MV-4-11 (cell line): ENCODE results near the gene TNNT2.
A peak's percentile ranks its signal among the peaks of the same experiment; 100 is the strongest.

Experiments
- DNase-seq: peaks from one replicate; lab custom pipeline; 2025; lab: John Stamatoyannopoulos, UW

TNNT2 gene

DNA sequence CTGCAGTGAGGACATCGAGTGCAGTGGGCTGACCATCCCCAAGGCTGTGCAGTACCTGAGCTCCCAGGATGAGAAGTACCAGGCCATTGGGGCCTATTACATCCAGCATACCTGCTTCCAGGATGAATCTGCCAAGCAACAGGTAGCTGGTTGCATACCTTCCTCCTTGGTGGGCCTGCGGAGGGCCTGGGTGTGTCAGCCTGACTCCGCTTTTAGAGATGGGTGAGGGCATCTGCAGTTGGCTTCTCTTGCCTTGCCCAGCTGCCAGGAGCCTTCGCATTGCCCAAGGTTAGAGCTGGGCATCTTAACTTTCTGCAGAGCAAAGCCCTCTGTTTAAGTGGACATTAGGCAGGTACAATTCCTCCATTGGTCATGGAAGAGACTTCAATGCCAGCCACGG lies 60.9 kb downstream of the TNNT2 start:
- DNase-seq: no peak

DNA sequence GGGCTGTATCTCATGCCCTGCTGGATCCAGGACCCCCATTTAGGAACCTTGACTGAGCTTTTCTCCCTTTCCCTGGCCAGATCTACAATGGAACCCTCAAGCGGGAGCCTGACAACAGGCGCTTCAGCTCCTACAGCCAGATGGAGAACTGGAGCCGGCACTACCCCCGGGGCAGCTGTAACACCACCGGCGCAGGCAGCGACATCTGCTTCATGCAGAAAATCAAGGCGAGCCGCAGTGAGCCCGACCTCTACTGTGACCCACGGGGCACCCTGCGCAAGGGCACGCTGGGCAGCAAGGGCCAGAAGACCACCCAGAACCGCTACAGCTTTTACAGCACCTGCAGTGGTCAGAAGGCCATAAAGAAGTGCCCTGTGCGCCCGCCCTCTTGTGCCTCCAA lies 64.4 kb downstream of the TNNT2 start:
- DNase-seq: no peak

DNA sequence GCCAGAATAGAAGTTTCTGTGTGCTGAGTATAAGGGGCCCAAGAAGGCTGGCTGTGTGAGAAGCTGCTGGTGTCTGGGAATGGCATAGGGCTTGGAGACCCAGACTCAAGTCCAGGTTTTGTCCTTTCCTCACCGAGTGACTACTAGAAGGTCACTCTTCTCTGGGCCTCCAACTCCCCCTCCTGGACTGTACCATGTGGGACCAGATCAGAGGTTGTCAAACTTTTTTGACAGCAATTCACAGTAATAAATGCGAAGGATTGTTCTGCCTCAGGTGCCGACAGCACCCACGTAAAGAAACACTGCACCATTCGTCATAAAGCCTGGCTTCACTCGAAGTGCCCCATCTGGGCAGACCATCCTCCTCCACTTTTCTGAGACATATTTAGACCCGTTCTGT lies 65.2 kb downstream of the TNNT2 start:
- no peak for DNase-seq

DNA sequence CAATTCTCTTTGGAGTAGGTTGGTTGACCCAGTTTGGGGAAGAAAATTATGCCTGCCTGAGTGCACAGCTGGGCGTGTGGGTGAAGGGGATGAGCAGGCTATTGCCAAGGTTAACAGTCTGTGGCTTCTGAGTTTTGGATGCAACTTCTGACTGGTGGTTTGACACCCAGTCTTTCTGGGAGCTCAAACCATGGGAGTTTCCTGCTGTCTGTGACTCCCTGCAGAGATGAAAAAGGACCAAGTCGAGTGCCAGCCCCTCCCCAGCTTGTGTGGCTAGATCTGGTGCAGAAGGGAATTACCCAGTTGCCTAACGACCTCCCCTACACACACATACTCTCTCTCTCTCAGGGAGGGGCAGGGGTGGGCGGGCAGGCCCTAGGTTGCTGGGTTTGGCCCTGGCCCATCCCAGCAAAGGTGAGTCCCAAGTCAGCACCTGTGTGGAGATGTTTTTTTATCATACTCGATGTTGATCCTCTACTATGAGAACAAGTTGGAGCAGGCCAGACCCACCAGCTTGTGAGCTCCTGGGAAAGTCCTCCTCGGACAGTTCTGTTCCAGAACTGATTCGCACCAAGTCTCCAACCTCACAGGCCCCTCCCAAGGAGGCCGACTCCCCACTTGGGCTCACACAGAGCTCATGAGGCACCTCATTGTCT lies 66.0 kb downstream of the TNNT2 start:
- DNase-seq: peak; percentile 67

DNA sequence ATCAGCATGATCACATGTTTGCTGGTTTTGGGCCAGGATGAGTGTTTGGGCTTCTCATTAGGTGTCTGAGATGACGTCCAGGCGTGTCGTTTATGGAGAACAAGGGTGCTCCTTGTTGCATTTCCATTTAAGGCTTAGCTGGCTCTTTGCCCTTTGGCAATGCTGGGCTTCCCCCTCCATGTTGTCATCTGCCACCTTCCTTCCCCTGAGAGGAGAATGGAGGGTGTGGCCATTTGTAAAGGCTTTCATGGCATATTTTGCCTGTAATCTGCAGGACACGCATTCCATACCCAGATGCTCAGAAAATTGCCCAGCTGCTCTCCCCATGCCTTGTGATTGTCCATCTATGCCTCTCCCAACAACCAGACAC lies 66.5 kb downstream of the TNNT2 start:
- DNase-seq: no peak

DNA sequence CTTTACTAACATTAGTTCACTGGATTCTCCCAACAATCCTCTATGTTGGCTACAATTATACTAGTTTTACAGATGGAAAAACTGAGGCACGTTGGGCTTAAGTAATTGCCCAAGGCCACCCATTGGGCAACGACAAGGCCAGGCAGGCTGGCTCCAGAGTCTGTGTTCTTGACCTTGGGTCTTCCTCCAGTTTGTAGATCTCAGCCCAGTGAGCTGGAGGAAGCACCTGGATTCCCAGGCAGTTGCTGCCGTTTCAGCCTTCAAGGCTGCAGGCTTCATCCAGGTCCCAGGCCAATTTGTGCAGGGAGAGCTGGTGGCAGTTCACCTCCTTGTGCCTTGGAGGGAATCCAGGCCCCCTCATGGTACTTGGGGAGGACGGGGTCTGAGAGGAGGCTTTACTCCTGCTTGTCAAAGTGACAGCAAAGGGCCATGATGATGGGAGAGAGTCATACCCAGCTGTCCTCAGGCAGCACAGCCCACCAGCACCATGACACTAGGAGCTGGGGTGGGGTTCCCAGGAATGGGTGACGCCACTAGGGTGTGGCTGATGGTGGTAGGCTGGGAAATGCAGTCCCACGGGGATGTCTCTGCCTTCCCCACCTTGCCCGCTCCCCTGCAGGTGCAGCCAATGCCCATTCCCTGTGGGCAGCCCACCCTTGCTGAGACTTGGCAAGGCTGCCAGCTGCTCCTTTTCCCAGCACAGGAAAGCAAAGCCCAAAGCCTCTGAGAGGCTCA lies 67.1 kb downstream of the TNNT2 start:
- no peak for DNase-seq

DNA sequence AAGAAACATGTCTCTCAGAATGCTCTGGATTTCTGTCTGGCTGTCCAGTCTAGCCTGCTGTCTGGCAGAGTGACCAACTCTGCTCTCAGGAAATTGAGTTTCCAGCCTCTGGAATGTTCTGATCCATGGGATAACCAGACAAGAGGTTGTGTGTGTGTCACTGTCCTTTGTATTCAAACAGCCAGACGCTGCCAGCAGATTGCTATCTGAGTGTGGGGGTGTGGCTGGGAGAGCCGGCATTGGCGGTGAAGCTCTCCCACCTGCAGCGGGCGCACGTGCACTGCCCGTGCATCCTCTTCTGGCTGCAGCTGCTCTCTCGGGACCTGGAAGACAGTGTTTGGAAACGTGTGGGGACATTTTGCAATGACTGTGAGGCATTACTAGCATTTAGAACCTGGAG lies 68.1 kb downstream of the TNNT2 start:
- DNase-seq: peak; percentile 49
